ENCODE results near the gene C17orf50. TPM values are rescaled to one million over a fixed set of nuclear protein-coding genes. Genes with fewer than 3 reads are reported as not detected.

Gene C17orf50
- total RNA-seq, 1 experiment from 2014 or later: not detected

GRCh38 chr17:35745749-35746320, 14.9 kb upstream of the C17orf50 start:
- H3K9me3 ChIP-seq (ENCODE audit: control insufficient read depth in 1 of 2, insufficient read depth in 1 of 2, low read depth in 1 of 2, low read length in 2 of 2): no peaks in the 10 kb centered on the region
- no TSS peak for BruUV-seq (replicated peaks)
- no peaks in the 10 kb centered on the region for H3K9me2 ChIP-seq (ENCODE audit: insufficient read depth)
- no peak overlapping the region for H3K27ac ChIP-seq (ENCODE audit: low read depth, low read length)
- no peaks in the 10 kb centered on the region for H4K20me1 ChIP-seq (ENCODE audit: insufficient read depth)
- peaks cover 4% of the 10 kb centered on the region; the same call in 1 of the 2 replicates for H3K27me3 ChIP-seq (ENCODE audit: insufficient read depth, low read length)
- DNase-seq (ENCODE audit: low read depth, low spot score) (no peak), ATAC-seq (no peak)
- no peaks in the 10 kb centered on the region for H3K36me3 ChIP-seq (ENCODE audit: control insufficient read depth in 1 of 2, insufficient read depth in 2 of 2, low read length in 2 of 2)
- intact Hi-C loops (cut with micrococcal nuclease): loop anchor here (5.0 to 10.0 kb wide), 5 partner anchors 434 to 1321 kb away; no protein-coding TSS in a partner anchor
- ChIA-PET CTCF (interaction anchor here (0.7 kb wide), 1 partner anchor 113 kb away, joined by 3 read pairs; no protein-coding TSS in a partner anchor), RAD21 (ENCODE audit: low non-redundant PET in 1 of 2, low total read pairs in 2 of 2, uncharacterized antibody in 2 of 2, unreplicated experiment in 2 of 2) (no interaction called here), POLR2A (no interaction called here)
- H3K4me3 ChIP-seq (replicated peaks in 1 of 2; ENCODE audit: low read depth in 1 of 2, low read length in 2 of 2): no peak overlapping the region
- no peak overlapping the region for H3K9ac ChIP-seq (ENCODE audit: low read length)
- TF ChIP-seq EGR1 (IDR thresholded peaks at IDR 0.05; ENCODE audit: low read depth) (no peak), REST (IDR thresholded peaks at IDR 0.05; ENCODE audit: low read depth) (no peak), ATF3 (IDR thresholded peaks at IDR 0.05) (no peak), FOSL1 (IDR thresholded peaks at IDR 0.05; ENCODE audit: low read depth) (no peak), SRF (IDR thresholded peaks at IDR 0.05; ENCODE audit: low read depth) (no peak), YY1 (IDR thresholded peaks at IDR 0.05; ENCODE audit: extremely low read depth, insufficient replicate concordance, low read depth, low read length) (no peak), MAX (IDR thresholded peaks at IDR 0.05) (no peak), CEBPB (IDR thresholded peaks at IDR 0.05; ENCODE audit: low read depth) (no peak), ZFX (IDR thresholded peaks at IDR 0.05) (no peak), JUND (IDR thresholded peaks at IDR 0.05) (no peak), SP1 (IDR thresholded peaks at IDR 0.05; ENCODE audit: low read depth) (no peak), EZH2phosphoT487 (IDR thresholded peaks at IDR 0.05; ENCODE audit: borderline replicate concordance) (no peak)
- TF ChIP-seq, protein P1, sequence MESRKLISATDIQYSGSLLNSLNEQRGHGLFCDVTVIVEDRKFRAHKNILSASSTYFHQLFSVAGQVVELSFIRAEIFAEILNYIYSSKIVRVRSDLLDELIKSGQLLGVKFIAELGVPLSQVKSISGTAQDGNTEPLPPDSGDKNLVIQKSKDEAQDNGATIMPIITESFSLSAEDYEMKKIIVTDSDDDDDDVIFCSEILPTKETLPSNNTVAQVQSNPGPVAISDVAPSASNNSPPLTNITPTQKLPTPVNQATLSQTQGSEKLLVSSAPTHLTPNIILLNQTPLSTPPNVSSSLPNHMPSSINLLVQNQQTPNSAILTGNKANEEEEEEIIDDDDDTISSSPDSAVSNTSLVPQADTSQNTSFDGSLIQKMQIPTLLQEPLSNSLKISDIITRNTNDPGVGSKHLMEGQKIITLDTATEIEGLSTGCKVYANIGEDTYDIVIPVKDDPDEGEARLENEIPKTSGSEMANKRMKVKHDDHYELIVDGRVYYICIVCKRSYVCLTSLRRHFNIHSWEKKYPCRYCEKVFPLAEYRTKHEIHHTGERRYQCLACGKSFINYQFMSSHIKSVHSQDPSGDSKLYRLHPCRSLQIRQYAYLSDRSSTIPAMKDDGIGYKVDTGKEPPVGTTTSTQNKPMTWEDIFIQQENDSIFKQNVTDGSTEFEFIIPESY (IDR thresholded peaks at IDR 0.05; ENCODE audit: extremely low read depth, insufficient replicate concordance, low read length): no peak
- H3K4me1 ChIP-seq (ENCODE audit: control insufficient read depth in 1 of 2, insufficient read depth in 2 of 2, low read length in 2 of 2): no peaks in the 10 kb centered on the region
- no peaks in the 10 kb centered on the region for H3K79me2 ChIP-seq (ENCODE audit: insufficient read depth, low read length)
- H3K4me2 ChIP-seq (ENCODE audit: low read length): no peak overlapping the region
- H2AFZ ChIP-seq (ENCODE audit: low read depth, low read length, poor library complexity, severe bottlenecking): no peak overlapping the region

Measured in HCT116 (cell line).